Keratinocyte (primary cell): ENCODE data around the gene COL9A2. TPM values are rescaled to one million over a fixed set of nuclear protein-coding genes. Genes with fewer than 3 reads are reported as not detected.

ENCODE experiments used
- DNase-seq: peaks from one replicate; pipeline ENCODE4 v3.0.0-alpha.2; 2011; ENCODE audit warnings: low read depth, missing footprints, low spot score
- FAIRE-seq: peaks from 2 replicates; lab custom pipeline; 2011; peaks lifted over from hg19 to GRCh38; lab: Jason Lieb, UNC
- H2AFZ ChIP-seq: 2 replicates; pipeline ENCODE4 v1.6.0; 2012; ENCODE audit warnings: low read length, control low read depth, inconsistent platforms; ENCODE audit not compliant: control insufficient read depth
- H3K27ac ChIP-seq: 2 replicates; pipeline ENCODE4 v1.5.1; 2011; ENCODE audit warnings: low read length; ENCODE audit not compliant: control insufficient read depth, insufficient read depth
- H3K27me3 ChIP-seq: 3 replicates; pipeline ENCODE4 v1.6.0; 2011; ENCODE audit warnings: low read length; ENCODE audit not compliant: control insufficient read depth, insufficient read depth; ENCODE audit errors: extremely low read depth
- H3K36me3 ChIP-seq, 2 experiments: 2 replicates in 1 of 2; 3 replicates in 1 of 2; pipeline ENCODE4 v1.5.1; 2011; ENCODE audit warnings: low read length in 2 of 2, mild to moderate bottlenecking in 1 of 2; ENCODE audit not compliant: control insufficient read depth in 2 of 2, insufficient read depth in 2 of 2; ENCODE audit errors: extremely low read depth in 1 of 2
- H3K4me1 ChIP-seq: 3 replicates; pipeline ENCODE4 v1.5.1; 2011; ENCODE audit warnings: low read length; ENCODE audit not compliant: control insufficient read depth, insufficient read depth; ENCODE audit errors: extremely low read depth
- H3K4me2 ChIP-seq: 3 replicates; pipeline ENCODE4 v1.6.0; 2011; ENCODE audit warnings: low read depth, low read length; ENCODE audit not compliant: control insufficient read depth, insufficient read depth; ENCODE audit errors: extremely low read depth
- H3K4me3 ChIP-seq, 3 experiments: fragments of 200-600 bp in 1 of 3; sonication (generic) in 1 of 3; 2 replicates in 2 of 3; 3 replicates in 1 of 3; pipeline ENCODE4 v1.5.1; 2011 to 2016; ENCODE audit warnings: low read length in 3 of 3, mild to moderate bottlenecking in 3 of 3, control low read depth in 2 of 3, inconsistent platforms in 1 of 3, low read depth in 1 of 3, mixed read lengths in 1 of 3, mixed run types in 1 of 3, moderate library complexity in 1 of 3; ENCODE audit not compliant: control insufficient read depth in 2 of 3, insufficient read depth in 2 of 3; ENCODE audit errors: extremely low read depth in 1 of 3
- H3K79me2 ChIP-seq: 2 replicates; pipeline ENCODE4 v1.6.0; 2012; ENCODE audit warnings: low read length; ENCODE audit not compliant: control insufficient read depth, insufficient read depth
- H3K9ac ChIP-seq: 3 replicates; pipeline ENCODE4 v1.6.0; 2011; ENCODE audit warnings: low read length; ENCODE audit not compliant: control insufficient read depth, insufficient read depth; ENCODE audit errors: extremely low read depth
- H3K9me1 ChIP-seq: 3 replicates; pipeline ENCODE4 v1.6.0; 2011; ENCODE audit warnings: low read length; ENCODE audit not compliant: control insufficient read depth, insufficient read depth; ENCODE audit errors: extremely low read depth
- H3K9me3 ChIP-seq: 2 replicates; pipeline ENCODE4 v1.5.1; 2012; ENCODE audit warnings: low read depth, low read length; ENCODE audit not compliant: control insufficient read depth
- H4K20me1 ChIP-seq: 3 replicates; pipeline ENCODE4 v1.6.0; 2011; ENCODE audit warnings: low read length; ENCODE audit not compliant: control insufficient read depth, insufficient read depth; ENCODE audit errors: extremely low read depth
- CTCF ChIP-seq, 3 experiments: IDR thresholded peaks in 1 of 3; conservative IDR thresholded peaks in 1 of 3; optimal IDR thresholded peaks in 1 of 3; 2 replicates in 2 of 3; 3 replicates in 1 of 3; pipeline versions ENCODE3 to v1.5.1; 2011; ENCODE audit warnings: low read length in 3 of 3, mild to moderate bottlenecking in 3 of 3, moderate library complexity in 2 of 3, control low read depth in 1 of 3, inconsistent platforms in 1 of 3; ENCODE audit not compliant: insufficient read depth in 2 of 3; ENCODE audit errors: extremely low read depth in 1 of 3
- EZH2 ChIP-seq: IDR thresholded peaks from one replicate; pipeline ENCODE4 v1.6.1; 2012; ENCODE audit warnings: inconsistent platforms, mild to moderate bottlenecking, low read length, moderate library complexity
- dilution Hi-C: fragments of 300-500 bp; cut with MboI; formaldehyde crosslinking; loops from one replicate; pipeline ENCODE4 v1.7.0; 2020; ENCODE audit warnings: low sequenced_read_pairs; ENCODE audit not compliant: extremely low pct_ligation_motif_present
- polyA plus RNA-seq, 5 experiments: library from polyadenylated mRNA; depleted of rRNA in 3 of 5; stranded (reverse) in 3 of 5; stranded (forward) in 1 of 5; unstranded in 1 of 5; fragments of >200 nt; gene quantifications; 1 replicate in 1 of 5; 2 replicates in 3 of 5; 3 replicates in 1 of 5; pipeline versions ENCODE4 v1.2.1 to v1.2.3, GENCODE V29; 2011 to 2012; ENCODE audit warnings: missing spikeins in 2 of 5, low read depth in 1 of 5, low replicate concordance in 1 of 5

COL9A2 gene
- polyA plus RNA-seq, 1 donor (not counting 4 experiments of a cell fraction or from before 2014, with no cell fraction given): 1.6 TPM

- H3K27me3 ChIP-seq: no peaks in the 10 kb centered on the region
- TF ChIP-seq EZH2 (no peak), CTCF (optimal IDR thresholded peaks at IDR 0.05 in 1 of 3, IDR thresholded peaks at IDR 0.05 in 1 of 3, conservative IDR thresholded peaks at IDR 0.05 in 1 of 3; ENCODE audit: extremely low read depth in 1 of 3, insufficient read depth in 2 of 3, low read length in 3 of 3) (no peak)
- DNase-seq (no peak), FAIRE-seq (no peak)
- no peak overlapping the region for H2AFZ ChIP-seq
- H3K27ac ChIP-seq: no peak overlapping the region
- no peaks in the 10 kb centered on the region for H3K9me1 ChIP-seq
- no peak overlapping the region for H3K9ac ChIP-seq
- no peaks in the 10 kb centered on the region for H3K9me3 ChIP-seq
- H3K4me3 ChIP-seq: no peak overlapping the region
- no peaks in the 10 kb centered on the region for H4K20me1 ChIP-seq
- no peaks in the 10 kb centered on the region for H3K79me2 ChIP-seq
- H3K4me1 ChIP-seq: no peaks in the 10 kb centered on the region
- H3K36me3 ChIP-seq: no peaks in the 10 kb centered on the region
- no peak overlapping the region for H3K4me2 ChIP-seq
- dilution Hi-C loops: no loop called here
These were observed 36.0 kb upstream of the COL9A2 start for GRCh38 chr1:40353082-40353481.

- TF ChIP-seq CTCF (optimal IDR thresholded peaks at IDR 0.05 in 1 of 3, IDR thresholded peaks at IDR 0.05 in 1 of 3, conservative IDR thresholded peaks at IDR 0.05 in 1 of 3; ENCODE audit: extremely low read depth in 1 of 3, insufficient read depth in 2 of 3, low read length in 3 of 3): no peak
- no peak for TF ChIP-seq EZH2
- H3K4me2 ChIP-seq: no peak overlapping the region
- no peak overlapping the region for H2AFZ ChIP-seq
- no peak overlapping the region for H3K27ac ChIP-seq
- DNase-seq: no peak
- dilution Hi-C loops: no loop called here
- H3K27me3 ChIP-seq: no peaks in the 10 kb centered on the region
- no peaks in the 10 kb centered on the region for H3K9me3 ChIP-seq
- H3K4me3 ChIP-seq: no peak overlapping the region
- no peaks in the 10 kb centered on the region for H3K4me1 ChIP-seq
- H3K9ac ChIP-seq: no peak overlapping the region
- H3K36me3 ChIP-seq: no peaks in the 10 kb centered on the region
- no peaks in the 10 kb centered on the region for H3K9me1 ChIP-seq
- H3K79me2 ChIP-seq: no peaks in the 10 kb centered on the region
- H4K20me1 ChIP-seq: no peaks in the 10 kb centered on the region
- FAIRE-seq: no peak
These were observed 35.0 kb upstream of the COL9A2 start for GRCh38 chr1:40352126-40352525.
